HEK293 (cell line): ENCODE results near the gene ZBTB43.

Experiments
- EGR2 ChIP-seq: fragments of 450-650 bp; formaldehyde crosslinking; IDR thresholded peaks from 2 replicates; pipeline ENCODE4 v1.5.1; 2016; ENCODE audit warnings: low read depth, missing biosample characterization, missing genetic modification characterization
- GLI2 ChIP-seq: fragments of 450-650 bp; formaldehyde crosslinking; IDR thresholded peaks from 2 replicates; pipeline ENCODE4; 2017; ENCODE audit warnings: missing biosample characterization, missing genetic modification characterization, low read depth, borderline replicate concordance
- HOXA7 ChIP-seq: sonication (generic); formaldehyde crosslinking; IDR thresholded peaks from 2 replicates; pipeline ENCODE4 v1.8.1; 2022; ENCODE audit warnings: missing genetic modification reagents, borderline replicate concordance
- IKZF3 ChIP-seq: fragments of 450-650 bp; IDR thresholded peaks from 2 replicates; pipeline ENCODE4 v1.5.0; 2018; ENCODE audit warnings: missing biosample characterization, mild to moderate bottlenecking, missing genetic modification characterization, moderate library complexity
- KLF10 ChIP-seq: fragments of 450-650 bp; IDR thresholded peaks from 2 replicates; pipeline ENCODE4 v1.5.1; 2018; ENCODE audit warnings: missing biosample characterization, mild to moderate bottlenecking, missing genetic modification characterization
- MZF1 ChIP-seq: fragments of 450-650 bp; formaldehyde crosslinking; IDR thresholded peaks from 2 replicates; pipeline ENCODE4 v1.5.1; 2017; ENCODE audit warnings: missing biosample characterization, missing genetic modification characterization, borderline replicate concordance
- SCRT2 ChIP-seq: fragments of 450-650 bp; formaldehyde crosslinking; IDR thresholded peaks from 2 replicates; pipeline ENCODE4 v1.5.1; 2016; ENCODE audit warnings: missing biosample characterization, missing genetic modification characterization
- WT1 ChIP-seq: fragments of 450-650 bp; formaldehyde crosslinking; IDR thresholded peaks from 2 replicates; pipeline ENCODE4 v1.5.1; 2016; ENCODE audit warnings: missing biosample characterization, missing genetic modification characterization
- ZBTB8A ChIP-seq: fragments of 450-650 bp; formaldehyde crosslinking; IDR thresholded peaks from 2 replicates; pipeline ENCODE4 v1.5.1; 2016; ENCODE audit warnings: missing biosample characterization, missing genetic modification characterization
- ZNF133 ChIP-seq: fragments of 450-650 bp; formaldehyde crosslinking; IDR thresholded peaks from 2 replicates; pipeline ENCODE4 v1.5.1; 2016; ENCODE audit warnings: missing biosample characterization, missing genetic modification characterization
- ZNF148 ChIP-seq: fragments of 450-650 bp; formaldehyde crosslinking; IDR thresholded peaks from 2 replicates; pipeline ENCODE4 v1.5.0; 2017; ENCODE audit warnings: missing biosample characterization, missing genetic modification characterization, borderline replicate concordance
- ZNF157 ChIP-seq: fragments of 450-650 bp; formaldehyde crosslinking; IDR thresholded peaks from 2 replicates; pipeline ENCODE4 v1.5.1; 2016; ENCODE audit warnings: missing biosample characterization, missing genetic modification characterization
- ZNF169 ChIP-seq: fragments of 450-650 bp; formaldehyde crosslinking; IDR thresholded peaks from 2 replicates; pipeline ENCODE4 v1.5.1; 2016; ENCODE audit warnings: missing biosample characterization, missing genetic modification characterization
- ZNF184 ChIP-seq: fragments of 450-650 bp; IDR thresholded peaks from 2 replicates; pipeline ENCODE4 v1.5.1; 2018; ENCODE audit warnings: missing biosample characterization, mild to moderate bottlenecking, missing genetic modification characterization
- ZNF2 ChIP-seq: fragments of 450-650 bp; formaldehyde crosslinking; IDR thresholded peaks from 2 replicates; pipeline ENCODE4 v1.5.1; 2016; ENCODE audit warnings: missing biosample characterization, missing genetic modification characterization
- ZNF324 ChIP-seq: fragments of 450-650 bp; formaldehyde crosslinking; IDR thresholded peaks from 2 replicates; pipeline ENCODE4 v1.5.1; 2016; ENCODE audit warnings: missing biosample characterization, missing genetic modification characterization
- ZNF350 ChIP-seq: fragments of 450-650 bp; formaldehyde crosslinking; IDR thresholded peaks from 2 replicates; pipeline ENCODE4 v1.5.0; 2017; ENCODE audit warnings: missing biosample characterization, mild to moderate bottlenecking, missing genetic modification characterization
- ZNF423 ChIP-seq: fragments of 450-650 bp; formaldehyde crosslinking; IDR thresholded peaks from 2 replicates; pipeline ENCODE4 v1.5.1; 2016; ENCODE audit warnings: missing biosample characterization, missing genetic modification characterization
- ZNF426 ChIP-seq: fragments of 450-650 bp; formaldehyde crosslinking; IDR thresholded peaks from 2 replicates; pipeline ENCODE4 v1.5.1; 2017; ENCODE audit warnings: missing biosample characterization, missing genetic modification characterization, mild to moderate bottlenecking, inconsistent platforms, moderate library complexity
- ZNF48 ChIP-seq: fragments of 450-650 bp; formaldehyde crosslinking; IDR thresholded peaks from 2 replicates; pipeline ENCODE4 v1.5.1; 2016; ENCODE audit warnings: missing biosample characterization, missing genetic modification characterization
- ZNF529 ChIP-seq: fragments of 450-650 bp; formaldehyde crosslinking; IDR thresholded peaks from 2 replicates; pipeline ENCODE4 v1.5.1; 2017; ENCODE audit warnings: missing genetic modification characterization, missing biosample characterization; ENCODE audit not compliant: insufficient replicate concordance
- ZNF610 ChIP-seq: fragments of 450-650 bp; formaldehyde crosslinking; IDR thresholded peaks from 2 replicates; pipeline ENCODE4 v1.5.1; 2016; ENCODE audit warnings: missing biosample characterization, missing genetic modification characterization, borderline replicate concordance
- ZNF623 ChIP-seq: fragments of 450-650 bp; formaldehyde crosslinking; IDR thresholded peaks from 2 replicates; pipeline ENCODE4 v1.5.1; 2016; ENCODE audit warnings: missing biosample characterization, missing genetic modification characterization
- ZNF626 ChIP-seq: fragments of 450-650 bp; sonication (Bioruptor Pico); formaldehyde crosslinking; IDR thresholded peaks from 2 replicates; pipeline ENCODE4 v1.5.1; 2018; ENCODE audit warnings: missing biosample characterization, missing genetic modification characterization, inconsistent platforms
- ZNF776 ChIP-seq: fragments of 450-650 bp; formaldehyde crosslinking; IDR thresholded peaks from 2 replicates; pipeline ENCODE4 v1.5.0; 2017; ENCODE audit warnings: missing biosample characterization, missing genetic modification characterization, borderline replicate concordance
- ZNF777 ChIP-seq: fragments of 450-650 bp; formaldehyde crosslinking; IDR thresholded peaks from 2 replicates; pipeline ENCODE4 v1.5.1; 2017; ENCODE audit warnings: missing biosample characterization, missing genetic modification characterization, borderline replicate concordance
- ZNF785 ChIP-seq: fragments of 450-650 bp; formaldehyde crosslinking; IDR thresholded peaks from 2 replicates; pipeline ENCODE4 v1.5.1; 2016; ENCODE audit warnings: missing biosample characterization, missing genetic modification characterization
- ZNF830 ChIP-seq: fragments of 450-650 bp; IDR thresholded peaks from 2 replicates; pipeline ENCODE4 v1.5.0; 2018; ENCODE audit warnings: missing biosample characterization, missing genetic modification characterization, low read depth, mild to moderate bottlenecking, moderate library complexity
- TF ChIP-seq, protein P1 (sequence below): fragments of 450-650 bp; formaldehyde crosslinking; IDR thresholded peaks from 2 replicates; pipeline ENCODE4 v1.5.1; 2016; ENCODE audit warnings: missing biosample characterization, missing genetic modification characterization
- TF ChIP-seq, protein P2 (sequence below): fragments of 450-650 bp; formaldehyde crosslinking; conservative IDR thresholded peaks from 2 replicates; pipeline ENCODE4 v1.5.1; 2016; ENCODE audit warnings: low read depth, missing biosample characterization, missing genetic modification characterization
- TF ChIP-seq, protein P3 (sequence below): fragments of 450-650 bp; formaldehyde crosslinking; IDR thresholded peaks from 2 replicates; pipeline ENCODE4 v1.5.1; 2016; ENCODE audit warnings: missing biosample characterization, missing genetic modification characterization

Gene ZBTB43

DNA sequence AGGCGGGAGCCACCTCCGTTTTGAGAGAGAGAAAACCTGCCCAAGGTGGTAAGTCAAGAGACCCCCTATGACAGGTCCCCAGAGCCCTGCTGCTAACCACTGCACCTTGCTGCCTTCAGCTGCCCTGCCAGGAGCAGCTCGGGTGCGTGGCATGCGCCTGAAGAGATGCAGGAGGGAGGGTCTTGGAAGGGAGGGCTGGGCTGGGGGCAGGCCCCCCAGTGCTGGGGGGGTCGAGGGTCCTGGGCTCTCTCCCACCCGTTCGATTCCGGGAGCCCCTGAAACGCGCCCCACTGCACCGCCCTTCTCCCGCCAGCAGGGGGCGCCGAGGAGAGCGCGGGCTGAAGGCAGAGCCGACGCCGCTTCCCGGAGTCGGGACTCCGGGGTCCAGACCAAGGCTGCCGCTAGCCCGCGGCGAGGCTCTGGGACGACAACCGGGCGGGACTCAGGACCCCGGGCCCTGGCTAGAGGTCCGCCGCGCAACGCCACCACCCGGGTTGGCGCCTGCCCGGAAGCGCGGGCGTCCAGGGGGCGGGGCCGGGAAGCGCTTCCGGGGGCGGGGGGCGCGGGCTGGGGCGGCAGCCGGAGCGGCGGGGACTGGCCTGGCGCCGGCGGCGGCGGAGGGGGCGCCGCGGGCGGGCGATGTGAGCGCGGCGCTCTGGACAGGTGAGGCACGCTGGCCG is 55.4 kb downstream of the ZBTB43 start, which contains the start of gene ZBTB34 (continued):
- 0 out of 2 replicates have a peak, but pooled peaks have one; percentile 5 for TF ChIP-seq EGR2 (tag by site-specific recombination)
- no peak for TF ChIP-seq ZNF324 (tag by site-specific recombination)
- TF ChIP-seq ZNF350 (tag by site-specific recombination) = no peak
- TF ChIP-seq SCRT2 (tag by site-specific recombination) = no peak
- TF ChIP-seq, protein P1, sequence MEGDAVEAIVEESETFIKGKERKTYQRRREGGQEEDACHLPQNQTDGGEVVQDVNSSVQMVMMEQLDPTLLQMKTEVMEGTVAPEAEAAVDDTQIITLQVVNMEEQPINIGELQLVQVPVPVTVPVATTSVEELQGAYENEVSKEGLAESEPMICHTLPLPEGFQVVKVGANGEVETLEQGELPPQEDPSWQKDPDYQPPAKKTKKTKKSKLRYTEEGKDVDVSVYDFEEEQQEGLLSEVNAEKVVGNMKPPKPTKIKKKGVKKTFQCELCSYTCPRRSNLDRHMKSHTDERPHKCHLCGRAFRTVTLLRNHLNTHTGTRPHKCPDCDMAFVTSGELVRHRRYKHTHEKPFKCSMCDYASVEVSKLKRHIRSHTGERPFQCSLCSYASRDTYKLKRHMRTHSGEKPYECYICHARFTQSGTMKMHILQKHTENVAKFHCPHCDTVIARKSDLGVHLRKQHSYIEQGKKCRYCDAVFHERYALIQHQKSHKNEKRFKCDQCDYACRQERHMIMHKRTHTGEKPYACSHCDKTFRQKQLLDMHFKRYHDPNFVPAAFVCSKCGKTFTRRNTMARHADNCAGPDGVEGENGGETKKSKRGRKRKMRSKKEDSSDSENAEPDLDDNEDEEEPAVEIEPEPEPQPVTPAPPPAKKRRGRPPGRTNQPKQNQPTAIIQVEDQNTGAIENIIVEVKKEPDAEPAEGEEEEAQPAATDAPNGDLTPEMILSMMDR (tag by site-specific recombination) = peak; percentile 95
- TF ChIP-seq ZNF830 (tag by site-specific recombination) = no peak
- TF ChIP-seq MZF1 (tag by site-specific recombination) = no peak
- no peak for TF ChIP-seq ZNF785 (tag by site-specific recombination)
- TF ChIP-seq ZNF48 (tag by site-specific recombination) = no peak
- TF ChIP-seq ZNF529 = no peak
- TF ChIP-seq KLF10 (tag by site-specific recombination) = peak; percentile 31; the same call in 1 of the 2 replicates
- TF ChIP-seq ZNF184 (tag by site-specific recombination) = no peak
- no peak for TF ChIP-seq ZNF157 (tag by site-specific recombination)
- no peak for TF ChIP-seq ZNF776 (tag by site-specific recombination)
- no peak for TF ChIP-seq ZNF169 (tag by site-specific recombination)
- TF ChIP-seq ZNF148 (tag by site-specific recombination) = no peak
- TF ChIP-seq HOXA7 (CRISPR knock-in tag) = no peak
- TF ChIP-seq ZNF133 (tag by site-specific recombination) = no peak
- TF ChIP-seq, protein P2, sequence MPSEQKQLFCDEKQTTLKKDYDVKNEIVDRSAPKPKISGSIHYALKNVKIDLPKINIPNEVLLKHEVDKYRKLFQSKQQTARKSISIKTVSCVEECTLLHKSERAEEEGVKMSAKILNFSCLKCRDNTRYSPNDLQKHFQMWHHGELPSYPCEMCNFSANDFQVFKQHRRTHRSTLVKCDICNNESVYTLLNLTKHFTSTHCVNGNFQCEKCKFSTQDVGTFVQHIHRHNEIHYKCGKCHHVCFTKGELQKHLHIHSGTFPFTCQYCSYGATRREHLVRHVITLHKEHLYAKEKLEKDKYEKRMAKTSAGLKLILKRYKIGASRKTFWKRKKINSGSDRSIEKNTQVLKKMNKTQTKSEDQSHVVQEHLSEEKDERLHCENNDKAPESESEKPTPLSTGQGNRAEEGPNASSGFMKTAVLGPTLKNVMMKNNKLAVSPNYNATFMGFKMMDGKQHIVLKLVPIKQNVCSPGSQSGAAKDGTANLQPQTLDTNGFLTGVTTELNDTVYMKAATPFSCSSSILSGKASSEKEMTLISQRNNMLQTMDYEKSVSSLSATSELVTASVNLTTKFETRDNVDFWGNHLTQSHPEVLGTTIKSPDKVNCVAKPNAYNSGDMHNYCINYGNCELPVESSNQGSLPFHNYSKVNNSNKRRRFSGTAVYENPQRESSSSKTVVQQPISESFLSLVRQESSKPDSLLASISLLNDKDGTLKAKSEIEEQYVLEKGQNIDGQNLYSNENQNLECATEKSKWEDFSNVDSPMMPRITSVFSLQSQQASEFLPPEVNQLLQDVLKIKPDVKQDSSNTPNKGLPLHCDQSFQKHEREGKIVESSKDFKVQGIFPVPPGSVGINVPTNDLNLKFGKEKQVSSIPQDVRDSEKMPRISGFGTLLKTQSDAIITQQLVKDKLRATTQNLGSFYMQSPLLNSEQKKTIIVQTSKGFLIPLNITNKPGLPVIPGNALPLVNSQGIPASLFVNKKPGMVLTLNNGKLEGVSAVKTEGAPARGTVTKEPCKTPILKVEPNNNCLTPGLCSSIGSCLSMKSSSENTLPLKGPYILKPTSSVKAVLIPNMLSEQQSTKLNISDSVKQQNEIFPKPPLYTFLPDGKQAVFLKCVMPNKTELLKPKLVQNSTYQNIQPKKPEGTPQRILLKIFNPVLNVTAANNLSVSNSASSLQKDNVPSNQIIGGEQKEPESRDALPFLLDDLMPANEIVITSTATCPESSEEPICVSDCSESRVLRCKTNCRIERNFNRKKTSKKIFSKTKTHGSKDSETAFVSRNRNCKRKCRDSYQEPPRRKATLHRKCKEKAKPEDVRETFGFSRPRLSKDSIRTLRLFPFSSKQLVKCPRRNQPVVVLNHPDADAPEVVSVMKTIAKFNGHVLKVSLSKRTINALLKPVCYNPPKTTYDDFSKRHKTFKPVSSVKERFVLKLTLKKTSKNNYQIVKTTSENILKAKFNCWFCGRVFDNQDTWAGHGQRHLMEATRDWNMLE = peak; percentile 58
- no peak for TF ChIP-seq ZNF626 (tag by site-specific recombination)
- no peak for TF ChIP-seq ZNF623
- TF ChIP-seq, protein P3, sequence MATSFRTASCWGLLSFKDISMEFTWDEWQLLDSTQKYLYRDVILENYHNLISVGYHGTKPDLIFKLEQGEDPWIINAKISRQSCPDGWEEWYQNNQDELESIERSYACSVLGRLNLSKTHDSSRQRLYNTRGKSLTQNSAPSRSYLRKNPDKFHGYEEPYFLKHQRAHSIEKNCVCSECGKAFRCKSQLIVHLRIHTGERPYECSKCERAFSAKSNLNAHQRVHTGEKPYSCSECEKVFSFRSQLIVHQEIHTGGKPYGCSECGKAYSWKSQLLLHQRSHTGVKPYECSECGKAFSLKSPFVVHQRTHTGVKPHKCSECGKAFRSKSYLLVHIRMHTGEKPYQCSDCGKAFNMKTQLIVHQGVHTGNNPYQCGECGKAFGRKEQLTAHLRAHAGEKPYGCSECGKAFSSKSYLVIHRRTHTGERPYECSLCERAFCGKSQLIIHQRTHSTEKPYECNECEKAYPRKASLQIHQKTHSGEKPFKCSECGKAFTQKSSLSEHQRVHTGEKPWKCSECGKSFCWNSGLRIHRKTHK = no peak
- no peak for TF ChIP-seq ZNF426 (tag by site-specific recombination)
- TF ChIP-seq ZBTB8A (tag by site-specific recombination) = peak; percentile 55
- no peak for TF ChIP-seq ZNF423 (tag by site-specific recombination)
- no peak for TF ChIP-seq WT1
- no peak for TF ChIP-seq GLI2
- TF ChIP-seq IKZF3 = 0 out of 2 replicates have a peak, but pooled peaks have one; percentile 13
- TF ChIP-seq ZNF777 = no peak
- TF ChIP-seq ZNF2 (tag by site-specific recombination) = peak; percentile 54; the same call in 1 of the 2 replicates
- TF ChIP-seq ZNF610 (tag by site-specific recombination) = no peak
